Measurements from ENCODE around the gene DGCR8.

Gene DGCR8

GRCh38 chr22:20079745-20080444, at the start of gene DGCR8:
Gene DGCR8 (plus strand): TSS chr22:20080241. CDS start chr22:20085964, 5,723 bp downstream.
- DNase-seq = peak; percentile 80

DNA sequence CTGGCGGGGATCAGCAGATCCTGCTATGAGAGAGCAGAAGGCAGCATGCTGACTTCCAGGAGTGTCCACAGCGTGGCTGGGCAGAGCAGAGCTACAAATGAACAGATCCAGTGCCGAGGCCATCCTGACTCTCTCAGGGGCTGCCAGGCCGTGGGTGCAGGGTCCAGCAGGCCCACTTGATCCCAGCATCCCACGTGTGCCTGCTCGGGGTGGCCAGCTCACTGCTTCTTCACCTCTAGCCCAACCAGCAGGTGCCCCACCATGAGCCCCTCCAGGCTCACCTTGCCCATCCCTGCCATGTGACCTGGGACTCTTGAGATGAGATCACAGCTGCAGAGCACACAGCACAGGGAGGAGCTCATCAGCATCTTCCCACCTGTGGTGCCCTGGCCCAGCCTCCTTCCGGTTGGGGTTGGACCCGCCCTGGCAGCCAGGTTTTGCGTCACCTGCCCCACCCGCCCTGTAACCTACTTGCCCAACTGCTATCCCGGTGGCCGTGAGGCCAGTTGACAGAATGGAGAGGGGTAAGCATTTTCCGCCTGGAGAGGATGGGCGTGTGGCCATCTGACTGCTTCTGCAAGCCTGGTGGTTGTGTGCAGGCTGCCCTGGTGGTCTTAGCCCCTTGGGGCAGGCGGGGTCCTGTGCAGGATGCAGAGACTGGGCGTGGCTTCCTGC, 48.2 kb upstream of the DGCR8 start:
- no peak for DNase-seq

DNA sequence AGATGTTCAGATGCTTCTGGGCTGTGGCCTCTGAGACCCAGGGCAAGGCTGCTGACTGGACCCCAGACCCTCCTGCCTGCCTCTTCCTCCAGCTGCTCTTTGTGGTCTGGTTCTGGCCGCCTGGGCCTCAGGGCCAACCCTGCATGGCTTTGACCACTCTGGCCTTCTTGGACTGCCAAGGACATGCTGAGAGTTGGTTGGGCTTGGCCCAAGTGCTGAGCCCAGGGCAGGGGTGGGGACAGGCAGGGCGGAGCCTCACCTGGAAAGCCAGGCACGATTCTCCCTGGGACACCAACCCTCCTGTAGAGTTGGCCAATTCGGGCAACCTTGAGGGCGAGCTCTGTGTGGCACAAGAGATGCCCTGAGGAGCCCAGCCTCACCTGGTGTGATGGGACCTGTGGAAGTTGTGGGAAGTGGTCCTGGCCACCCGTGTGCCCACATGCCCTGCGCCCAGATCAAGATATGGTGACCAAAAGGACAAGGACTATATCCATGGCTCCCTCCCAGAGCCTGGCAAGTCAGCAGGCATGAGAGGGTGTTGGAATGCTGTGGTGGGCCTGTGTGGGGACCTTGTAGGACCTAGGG, 47.5 kb upstream of the DGCR8 start:
- DNase-seq = no peak

DNA sequence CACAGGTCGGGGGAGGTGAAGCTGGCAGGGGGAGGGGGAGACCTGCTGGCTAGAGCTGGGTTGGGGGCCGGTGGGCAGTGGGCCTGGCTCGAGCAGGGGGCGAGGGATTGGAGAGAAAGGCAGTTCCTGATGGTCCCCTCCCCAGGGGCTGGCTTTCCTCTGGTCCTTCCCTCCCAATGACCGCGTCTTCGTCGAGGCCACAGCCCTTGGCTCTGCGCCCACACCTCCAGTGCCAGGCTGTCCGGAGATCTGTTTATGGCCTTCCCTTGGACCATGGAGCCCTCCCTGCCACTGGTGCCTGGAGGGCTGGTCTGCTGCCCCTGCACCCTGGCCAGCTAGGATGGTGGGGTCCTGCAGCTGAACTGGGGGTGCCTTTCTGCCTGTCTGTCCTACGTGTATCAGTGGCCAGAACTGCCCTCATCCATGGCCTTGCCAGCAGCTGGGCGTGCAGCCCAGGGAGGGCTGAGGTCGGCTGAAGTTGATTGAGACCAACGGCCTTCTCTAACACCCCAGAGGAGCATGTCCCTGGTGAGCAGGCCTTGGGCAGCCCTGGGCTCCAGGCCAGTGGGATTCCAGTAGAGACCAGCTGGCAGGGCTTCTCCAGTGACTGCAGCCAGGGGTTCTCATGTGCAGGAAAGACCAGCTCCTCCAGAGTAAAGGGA, 46.9 kb upstream of the DGCR8 start:
- no peak for DNase-seq

- DNase-seq = no peak
These were observed 45.9 kb upstream of the DGCR8 start for GRCh38 chr22:20034143-20034542.

DNA sequence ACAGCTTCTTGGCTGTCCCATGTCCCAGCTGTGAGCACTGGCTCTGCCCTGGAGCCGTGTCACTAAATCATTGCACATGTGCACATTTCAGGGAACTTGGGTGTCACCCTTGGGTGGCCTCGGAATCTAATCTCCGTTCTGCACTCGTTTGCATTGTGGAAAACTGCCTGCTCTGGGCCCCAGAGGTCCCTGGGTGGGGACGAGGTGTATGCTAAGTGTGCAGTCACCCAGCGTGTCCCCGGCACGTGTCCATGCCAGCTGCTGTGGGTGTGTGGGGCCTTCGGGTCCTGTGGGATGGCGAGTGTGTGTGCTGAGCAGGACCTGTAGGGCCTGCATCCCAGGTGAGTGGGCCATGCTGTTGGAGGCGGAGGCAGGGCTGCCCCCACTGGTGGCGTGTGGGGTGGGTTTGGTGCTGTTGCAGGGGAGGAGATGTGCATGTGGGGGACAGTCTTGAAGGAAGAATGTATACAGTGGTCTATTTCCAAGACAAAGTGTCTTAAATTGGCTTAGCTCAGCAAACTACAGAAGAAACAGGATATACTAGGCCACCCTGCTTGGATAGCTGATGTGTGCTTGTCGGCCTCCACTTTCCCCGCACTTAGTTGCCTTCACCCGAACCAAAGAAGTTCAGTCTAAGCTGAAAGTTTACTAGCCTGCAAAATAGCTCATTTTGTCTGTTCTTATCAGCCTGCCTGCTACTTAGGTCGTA, 44.5 kb upstream of the DGCR8 start:
- DNase-seq = no peak

- DNase-seq = no peak
These were observed 44.0 kb upstream of the DGCR8 start for GRCh38 chr22:20036084-20036482.

- DNase-seq = no peak
These were observed 43.3 kb upstream of the DGCR8 start for GRCh38 chr22:20036535-20037392.

GRCh38 chr22:20037419-20037818, 42.6 kb upstream of the DGCR8 start:
- DNase-seq = no peak

DNA sequence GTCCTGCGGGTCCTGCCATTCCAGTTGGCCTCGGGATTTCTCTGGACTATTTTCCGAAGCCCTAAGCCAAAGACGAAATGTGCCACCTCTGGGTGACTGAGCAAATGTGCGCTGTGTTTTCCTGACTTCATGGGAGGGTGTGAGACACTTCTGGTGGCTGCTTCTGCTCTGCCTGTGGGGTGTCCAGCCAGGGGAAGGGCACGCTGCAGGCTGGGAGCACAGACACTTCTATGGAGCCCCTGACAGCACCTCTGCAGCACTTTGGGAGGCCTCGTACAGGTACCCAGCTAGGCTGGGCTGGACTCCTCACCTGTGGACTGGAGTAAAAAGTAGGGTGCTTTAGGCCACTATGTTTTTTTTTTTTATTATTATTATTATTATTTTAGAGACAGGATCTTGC, 41.5 kb upstream of the DGCR8 start:
- no peak for DNase-seq

- DNase-seq = no peak
These were observed 40.2 kb upstream of the DGCR8 start for GRCh38 chr22:20039683-20040325.

DNA sequence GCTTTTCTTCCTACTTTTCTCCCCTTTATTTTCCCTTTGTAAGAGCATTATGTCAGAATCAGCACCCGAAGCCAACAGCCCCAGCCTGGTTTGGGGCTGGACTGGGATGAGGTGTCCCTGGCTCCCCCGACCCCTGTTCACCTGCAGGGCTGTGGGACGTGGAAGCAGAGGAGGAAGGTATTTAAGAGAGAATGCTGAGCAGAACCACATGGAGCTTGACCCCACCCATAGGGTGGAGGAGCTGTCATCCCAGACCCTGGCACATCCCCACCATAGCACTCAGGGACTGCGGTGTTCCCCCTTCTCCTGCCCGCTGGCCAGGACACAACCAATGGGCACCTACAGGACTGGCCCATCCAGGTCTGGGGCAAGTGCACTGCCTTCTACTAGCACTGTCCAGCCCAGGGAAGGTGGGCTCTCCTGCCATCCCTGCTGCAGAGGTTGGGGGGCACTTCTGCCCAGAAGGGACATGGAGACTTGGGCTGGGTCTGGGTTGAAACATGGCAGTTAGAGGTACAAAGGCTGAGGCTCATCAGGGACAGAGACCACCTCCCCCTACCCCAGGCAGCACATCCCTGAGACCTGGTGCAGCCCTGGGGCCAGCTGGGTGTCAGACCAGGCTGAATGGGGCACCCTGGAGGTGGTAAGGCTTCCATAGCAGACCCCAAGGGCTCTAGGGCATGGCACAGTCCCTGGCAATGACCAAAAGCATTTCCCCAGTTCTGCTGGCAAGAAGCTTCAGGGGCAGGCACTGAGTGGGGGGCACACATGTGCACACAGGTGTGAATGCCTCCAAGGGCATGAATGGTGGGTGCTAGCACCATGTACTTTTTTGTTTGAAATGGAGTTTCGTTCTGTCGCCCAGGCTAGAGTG, 39.5 kb upstream of the DGCR8 start:
- DNase-seq = no peak

- DNase-seq = no peak
These were observed 36.7 kb upstream of the DGCR8 start for GRCh38 chr22:20043057-20043996.

DNA sequence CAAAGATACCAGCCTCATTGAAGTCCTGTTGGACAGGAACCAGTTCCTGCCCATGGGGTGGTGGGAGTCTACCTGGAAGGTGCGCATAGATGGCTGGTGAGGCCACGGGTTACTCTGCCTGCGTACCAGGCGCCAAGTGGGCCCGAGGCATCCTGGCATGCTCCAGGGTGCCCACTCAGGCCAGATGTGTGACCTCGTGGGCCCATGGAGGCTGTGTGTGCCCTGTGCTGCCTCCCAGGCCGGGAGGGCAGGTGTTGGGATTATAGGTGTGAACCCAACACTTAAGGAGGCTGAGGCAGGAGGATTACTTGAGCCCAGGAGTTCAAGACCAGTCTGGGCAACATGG, 36.1 kb upstream of the DGCR8 start:
- no peak for DNase-seq

DNA sequence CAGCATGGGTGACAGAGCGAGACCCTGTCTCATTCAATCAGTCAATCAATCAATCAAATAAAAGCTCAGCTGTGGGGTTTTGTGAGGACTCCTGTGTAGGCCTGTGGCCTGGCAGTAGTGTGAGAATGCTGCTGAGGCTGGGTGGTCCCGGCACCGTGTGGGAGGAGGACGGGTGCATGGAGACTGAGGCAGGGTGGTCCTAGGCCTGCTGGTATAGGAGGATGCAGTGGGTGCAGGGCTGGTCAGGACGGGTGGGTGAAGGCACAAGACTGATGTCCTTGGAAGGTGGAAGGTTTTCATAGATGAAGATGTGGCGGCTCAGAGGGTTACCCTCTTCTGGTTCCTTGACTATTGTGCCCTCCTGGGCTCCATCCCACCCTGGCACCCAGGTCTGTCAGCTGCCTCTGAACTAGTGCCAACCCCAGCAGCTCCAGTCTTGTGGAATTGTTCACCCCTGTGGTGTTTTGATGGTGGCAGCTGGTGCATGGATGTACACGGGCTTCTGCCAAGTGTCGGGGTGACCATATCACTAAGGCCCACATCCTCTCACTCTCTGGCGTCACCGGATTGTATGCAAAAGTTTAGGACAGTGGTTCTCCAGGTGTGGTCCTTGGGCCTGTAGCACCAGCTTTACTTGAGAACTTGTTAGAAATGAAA, 35.4 kb upstream of the DGCR8 start:
- DNase-seq = no peak

DNA sequence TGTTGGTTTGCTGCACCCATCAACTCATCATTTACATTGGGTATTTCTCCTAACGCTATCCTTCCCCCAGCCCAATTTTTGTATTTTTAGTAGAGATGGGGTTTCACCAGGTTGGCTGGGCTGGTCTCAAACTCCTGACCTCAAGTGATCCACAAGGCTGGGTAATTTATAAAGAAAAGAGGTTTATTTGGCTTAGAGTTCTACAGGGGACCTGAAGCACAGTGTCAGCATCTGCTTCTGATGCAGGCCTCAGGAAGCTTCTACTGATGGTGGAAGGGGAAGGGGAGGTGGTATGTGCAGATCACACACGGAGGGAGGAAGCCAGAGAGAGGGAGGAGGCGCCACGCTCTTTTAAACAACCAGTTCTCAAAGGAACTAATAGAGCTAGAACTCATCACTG, 33.3 kb upstream of the DGCR8 start:
- DNase-seq = no peak

- no peak for DNase-seq
These were observed 28.1 kb upstream of the DGCR8 start for GRCh38 chr22:20051927-20052308.

DNA sequence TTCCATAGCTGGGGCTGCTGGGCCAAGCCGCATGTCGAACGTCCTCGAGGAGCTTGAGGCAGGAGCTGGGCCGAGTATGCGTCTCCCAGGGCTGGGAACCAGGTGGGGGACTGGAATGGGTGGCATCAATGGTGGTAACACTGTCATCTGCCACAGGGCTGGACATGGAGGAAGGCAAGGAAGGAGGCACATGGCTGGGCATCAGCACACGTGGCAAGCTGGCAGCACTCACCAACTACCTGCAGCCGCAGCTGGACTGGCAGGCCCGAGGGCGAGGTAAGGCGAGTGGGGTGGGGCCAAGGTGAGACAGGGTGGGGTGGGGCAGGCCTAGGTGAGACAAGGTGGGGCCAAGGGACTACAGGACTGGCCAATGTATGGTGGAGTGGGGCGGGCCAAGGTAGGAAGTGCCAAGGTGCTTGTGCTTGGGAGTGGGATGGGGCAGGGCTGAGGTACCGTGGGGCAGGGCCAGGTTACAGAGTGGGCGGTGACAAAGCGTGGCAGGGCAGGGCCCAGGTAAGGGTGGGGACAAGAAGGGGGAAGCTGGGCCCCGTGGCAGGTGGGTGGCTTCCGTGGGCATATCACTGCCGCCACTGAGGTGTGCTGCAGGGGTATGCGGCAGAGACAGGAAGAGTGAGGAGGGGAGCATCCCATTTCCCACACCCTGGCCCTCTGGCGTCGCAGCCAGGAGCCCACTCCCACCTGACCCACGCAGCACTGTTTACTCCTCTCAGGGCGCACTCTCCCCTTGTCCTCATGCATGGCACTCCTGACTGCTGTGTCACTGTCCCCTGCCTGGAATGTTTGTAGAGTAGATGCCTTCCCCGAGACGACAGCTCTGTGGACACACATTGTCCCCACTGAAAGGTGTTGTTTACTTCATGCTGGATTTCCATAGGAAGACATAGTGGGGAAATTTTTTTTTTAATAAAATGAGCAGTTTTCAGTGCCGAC, 27.5 kb upstream of the DGCR8 start:
- no peak for DNase-seq
